KMS-11 (cell line): ENCODE results near the gene AGMAT.

Source experiments
- H2AFZ ChIP-seq: fragments of 200-600 bp; sonication (generic); 2 replicates; pipeline ENCODE4 v1.6.1; 2016; ENCODE audit warnings: antibody characterized with exemption, mixed run types, low read depth
- H3K27ac ChIP-seq: fragments of 200-600 bp; sonication (generic); 2 replicates; pipeline ENCODE4 v1.6.1; 2016; ENCODE audit warnings: mild to moderate bottlenecking, mixed run types
- H3K27me3 ChIP-seq: fragments of 200-600 bp; sonication (generic); 2 replicates; pipeline ENCODE4 v1.6.1; 2017; ENCODE audit warnings: mild to moderate bottlenecking, low read depth, mixed run types, moderate library complexity; ENCODE audit not compliant: insufficient read depth
- H3K36me3 ChIP-seq: fragments of 200-600 bp; sonication (generic); 2 replicates; pipeline ENCODE4 v1.6.1; 2017; ENCODE audit warnings: mild to moderate bottlenecking, mixed run types; ENCODE audit not compliant: insufficient read depth
- H3K4me1 ChIP-seq: fragments of 200-600 bp; sonication (generic); 2 replicates; pipeline ENCODE4 v1.6.1; 2016; ENCODE audit warnings: mild to moderate bottlenecking, low read depth, mixed run types; ENCODE audit not compliant: poor library complexity, severe bottlenecking
- H3K4me2 ChIP-seq: fragments of 200-600 bp; sonication (generic); 2 replicates; pipeline ENCODE4 v1.7.0; 2016; ENCODE audit warnings: mild to moderate bottlenecking, mixed run types
- H3K4me3 ChIP-seq: fragments of 200-600 bp; sonication (generic); IDR thresholded peaks from 2 replicates; pipeline ENCODE4 v1.6.1; 2017; ENCODE audit warnings: low read depth, low read length, mixed read lengths; ENCODE audit not compliant: insufficient read depth
- H3K79me2 ChIP-seq: fragments of 200-600 bp; sonication (generic); 2 replicates; pipeline ENCODE4 v1.6.1; 2016; ENCODE audit warnings: low read depth, mixed run types; ENCODE audit not compliant: insufficient read depth
- H3K9ac ChIP-seq: fragments of 200-600 bp; sonication (generic); 2 replicates; pipeline ENCODE4 v1.6.1; 2016; ENCODE audit warnings: mild to moderate bottlenecking, mixed run types
- H4K20me1 ChIP-seq: fragments of 200-600 bp; sonication (generic); 2 replicates; pipeline ENCODE4 v1.6.1; 2016; ENCODE audit warnings: mild to moderate bottlenecking, mixed run types; ENCODE audit not compliant: insufficient read depth
- TF ChIP-seq, protein P1 (sequence below): fragments of 200-600 bp; sonication (generic); conservative IDR thresholded peaks from 2 replicates; pipeline ENCODE4 v1.6.1; 2017; ENCODE audit warnings: low read depth, mild to moderate bottlenecking, antibody characterized with exemption, low read length, moderate library complexity, mixed read lengths

AGMAT gene

GRCh38 chr1:15622712-15623373 lies 38.0 kb upstream of the AGMAT start:
- Histone ChIP-seq H4K20me1 (peaks cover 13% of the 10 kb centered on the region; the same call in 1 of the 2 replicates), H3K4me1 (peaks cover 85% of the 10 kb centered on the region), H3K9ac (no peak overlapping the region), H3K27ac (no peak overlapping the region), H3K36me3 (0 out of 2 replicates have a peak, but pooled peaks cover 3% of the 10 kb centered on the region), H3K79me2 (peaks cover 94% of the 10 kb centered on the region), H3K4me3 (no peak overlapping the region), H3K27me3 (no peaks in the 10 kb centered on the region), H3K4me2 (no peak overlapping the region), H2AFZ (no peak overlapping the region)
- TF ChIP-seq, protein P1, sequence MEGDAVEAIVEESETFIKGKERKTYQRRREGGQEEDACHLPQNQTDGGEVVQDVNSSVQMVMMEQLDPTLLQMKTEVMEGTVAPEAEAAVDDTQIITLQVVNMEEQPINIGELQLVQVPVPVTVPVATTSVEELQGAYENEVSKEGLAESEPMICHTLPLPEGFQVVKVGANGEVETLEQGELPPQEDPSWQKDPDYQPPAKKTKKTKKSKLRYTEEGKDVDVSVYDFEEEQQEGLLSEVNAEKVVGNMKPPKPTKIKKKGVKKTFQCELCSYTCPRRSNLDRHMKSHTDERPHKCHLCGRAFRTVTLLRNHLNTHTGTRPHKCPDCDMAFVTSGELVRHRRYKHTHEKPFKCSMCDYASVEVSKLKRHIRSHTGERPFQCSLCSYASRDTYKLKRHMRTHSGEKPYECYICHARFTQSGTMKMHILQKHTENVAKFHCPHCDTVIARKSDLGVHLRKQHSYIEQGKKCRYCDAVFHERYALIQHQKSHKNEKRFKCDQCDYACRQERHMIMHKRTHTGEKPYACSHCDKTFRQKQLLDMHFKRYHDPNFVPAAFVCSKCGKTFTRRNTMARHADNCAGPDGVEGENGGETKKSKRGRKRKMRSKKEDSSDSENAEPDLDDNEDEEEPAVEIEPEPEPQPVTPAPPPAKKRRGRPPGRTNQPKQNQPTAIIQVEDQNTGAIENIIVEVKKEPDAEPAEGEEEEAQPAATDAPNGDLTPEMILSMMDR = no peak

GRCh38 chr1:15621975-15622374 lies 37.1 kb upstream of the AGMAT start:
- H3K9ac ChIP-seq = no peak overlapping the region

DNA sequence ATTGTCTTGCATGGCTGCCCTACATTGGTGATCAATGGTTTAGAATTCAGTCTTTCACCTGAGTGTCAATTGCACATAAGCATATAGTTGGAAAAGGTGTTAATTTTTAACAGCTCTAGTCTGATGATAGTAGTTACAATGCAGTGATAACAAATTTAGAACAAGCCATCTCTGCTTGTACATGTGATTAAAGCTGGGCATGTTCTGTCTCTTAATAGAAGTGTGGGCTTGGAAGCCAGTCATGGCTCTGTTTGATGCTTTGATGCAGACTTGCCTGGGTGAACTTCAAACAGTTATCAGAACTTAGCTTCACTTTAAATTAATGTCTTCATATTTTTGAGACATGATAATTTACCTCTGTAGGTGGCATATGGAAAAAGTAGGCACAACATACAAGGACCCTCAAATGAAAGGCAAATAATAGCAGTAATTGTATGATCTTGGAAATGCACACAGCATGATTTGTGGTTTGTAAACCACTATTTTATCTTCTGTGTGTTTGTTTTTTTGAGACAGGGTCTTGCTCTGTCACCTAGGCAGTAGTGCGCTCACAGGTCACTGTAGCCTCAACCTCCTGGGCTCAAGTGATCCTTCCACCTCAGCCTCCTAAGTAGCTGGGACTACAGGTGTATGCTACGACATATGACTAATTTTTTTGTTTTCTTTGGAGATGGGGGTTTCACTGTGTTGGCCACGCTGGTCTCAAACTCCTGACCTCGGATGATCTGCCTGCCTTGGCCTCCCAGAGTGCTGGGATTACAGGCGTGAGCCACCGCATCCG lies 36.2 kb upstream of the AGMAT start:
- Histone ChIP-seq H2AFZ (no peak overlapping the region), H3K27ac (no peak overlapping the region), H3K36me3 (no peaks in the 10 kb centered on the region), H3K9ac (no peak overlapping the region), H3K4me2 (no peak overlapping the region), H4K20me1 (peaks cover 13% of the 10 kb centered on the region; the same call in 1 of the 2 replicates), H3K4me1 (peaks cover 72% of the 10 kb centered on the region), H3K4me3 (no peak overlapping the region), H3K27me3 (no peaks in the 10 kb centered on the region), H3K79me2 (peaks cover 85% of the 10 kb centered on the region)
- TF ChIP-seq, protein P1 = no peak

More at GRCh38 chr1:15621975-15622374, 37.1 kb upstream of the AGMAT start:
- Histone ChIP-seq H3K36me3 (0 out of 2 replicates have a peak, but pooled peaks cover 3% of the 10 kb centered on the region), H4K20me1 (peaks cover 13% of the 10 kb centered on the region; the same call in 1 of the 2 replicates), H3K4me2 (no peak overlapping the region), H2AFZ (no peak overlapping the region), H3K4me3 (no peak overlapping the region), H3K4me1 (peaks cover 76% of the 10 kb centered on the region), H3K79me2 (peaks cover 94% of the 10 kb centered on the region), H3K27ac (no peak overlapping the region), H3K27me3 (no peaks in the 10 kb centered on the region)
- TF ChIP-seq, protein P1 = no peak

DNA sequence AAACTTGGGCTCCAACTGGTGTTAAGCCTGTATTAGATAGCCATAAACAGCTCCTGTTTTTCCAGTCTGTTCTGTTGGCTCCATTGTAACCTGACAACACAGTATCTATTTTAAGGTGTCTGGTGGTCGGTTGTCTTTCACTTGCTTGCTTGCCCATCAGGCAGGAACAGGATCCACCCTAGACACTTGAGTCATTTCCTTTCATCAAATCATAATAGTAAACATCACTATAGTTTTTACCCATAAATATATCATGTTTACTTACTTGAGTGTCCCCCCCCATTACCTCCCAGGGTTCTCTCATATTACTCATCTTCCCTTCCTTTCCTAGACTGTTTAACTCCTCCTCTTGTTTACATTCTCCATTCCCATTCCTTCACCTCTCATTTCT lies 35.3 kb upstream of the AGMAT start:
- H3K4me3 ChIP-seq = no peak overlapping the region

More for the DNA sequence above, 35.3 kb upstream of the AGMAT start:
- Histone ChIP-seq H3K9ac (no peak overlapping the region), H3K36me3 (no peaks in the 10 kb centered on the region), H4K20me1 (peaks cover 8% of the 10 kb centered on the region; the same call in 1 of the 2 replicates), H3K4me2 (peak overlapping the region; percentile 7; the same call in 1 of the 2 replicates), H3K79me2 (peaks cover 76% of the 10 kb centered on the region), H3K4me1 (peaks cover 64% of the 10 kb centered on the region), H2AFZ (no peak overlapping the region), H3K27ac (no peak overlapping the region), H3K27me3 (no peaks in the 10 kb centered on the region)
- TF ChIP-seq, protein P1 = no peak
